GM19239 (cell line): ENCODE measurements around the gene LNPK.
"Not testable (repeated sequence)": the region's sequence is repeated elsewhere in the genome, so short reads cannot be mapped to it uniquely, and the experiment has no call there.

Experiments
- DNase-seq: peaks from one replicate; pipeline ENCODE4 v3.0.0; 2011; ENCODE audit warnings: low spot score; ENCODE audit not compliant: insufficient read length
- FAIRE-seq: peaks from 2 replicates; lab custom pipeline; 2011; peaks lifted over from hg19 to GRCh38; lab: Jason Lieb, UNC

LNPK gene

DNA sequence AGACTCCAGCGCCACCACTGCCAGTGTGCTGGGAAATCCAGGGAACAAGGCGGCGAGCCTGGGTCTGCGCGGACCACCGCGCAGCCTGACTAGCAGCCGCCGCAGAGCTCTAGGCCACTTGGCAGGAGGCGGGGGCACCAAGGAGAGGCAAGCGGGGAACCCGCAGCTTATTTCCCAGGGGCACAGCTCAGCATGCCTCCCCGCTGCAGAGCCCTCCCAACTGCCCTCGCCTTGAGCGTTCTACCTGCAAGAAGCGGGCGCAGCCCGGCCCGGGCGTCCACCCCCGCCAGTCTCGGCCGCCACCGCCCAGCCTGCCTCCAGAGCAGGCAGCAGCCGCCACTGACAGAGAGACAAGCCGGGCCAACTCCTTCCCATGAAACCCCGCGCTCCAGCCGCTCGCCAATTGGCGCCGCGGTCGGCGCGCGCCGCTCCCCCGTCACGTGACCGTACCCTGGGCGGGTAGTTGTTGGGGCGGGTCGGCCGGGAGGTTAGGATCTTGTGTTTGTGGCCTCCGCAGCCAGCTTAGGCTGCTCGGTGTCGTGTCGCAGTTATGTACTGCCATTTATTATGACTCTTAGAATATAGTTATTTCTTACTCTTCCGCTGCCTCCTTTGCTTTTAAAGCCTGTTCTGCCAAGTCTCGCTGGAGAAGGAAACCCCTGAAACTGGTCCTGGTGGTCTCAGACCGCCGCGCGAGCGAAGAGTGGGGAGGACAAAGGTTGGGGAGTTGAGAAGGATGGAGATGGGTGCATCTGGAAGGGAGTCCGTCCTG, at the start of gene LNPK:
LNPK (minus strand) TSS at position 352 of the 772 bp plus-strand sequence. CDS start 6,683 bp downstream, outside the sequence.
- peak; percentile 82 for DNase-seq
- FAIRE-seq = peak; percentile 97

GRCh38 chr2:176039375-176039774, 37.3 kb upstream of the LNPK start:
- FAIRE-seq (no peak), DNase-seq (no peak)

DNA sequence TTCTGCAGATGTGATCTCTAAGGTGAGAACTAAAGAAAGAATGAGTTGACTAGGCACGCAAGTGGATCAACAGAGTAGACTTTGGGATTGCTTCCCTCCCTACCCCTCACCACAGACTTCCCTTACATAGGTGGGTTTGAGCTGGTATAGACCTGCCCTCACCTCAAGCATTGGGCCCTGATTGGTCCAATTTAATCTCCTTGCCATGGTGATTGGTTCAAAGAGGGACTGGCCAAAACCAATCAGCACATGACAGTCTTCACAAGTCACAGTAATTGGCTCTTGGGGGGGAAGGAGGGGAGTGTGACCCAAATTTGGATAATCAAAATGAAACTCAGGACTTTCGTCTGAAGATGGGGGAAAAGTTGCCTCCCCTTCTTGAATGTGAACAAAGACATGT, 36.6 kb upstream of the LNPK start:
- no peak for FAIRE-seq

DNA sequence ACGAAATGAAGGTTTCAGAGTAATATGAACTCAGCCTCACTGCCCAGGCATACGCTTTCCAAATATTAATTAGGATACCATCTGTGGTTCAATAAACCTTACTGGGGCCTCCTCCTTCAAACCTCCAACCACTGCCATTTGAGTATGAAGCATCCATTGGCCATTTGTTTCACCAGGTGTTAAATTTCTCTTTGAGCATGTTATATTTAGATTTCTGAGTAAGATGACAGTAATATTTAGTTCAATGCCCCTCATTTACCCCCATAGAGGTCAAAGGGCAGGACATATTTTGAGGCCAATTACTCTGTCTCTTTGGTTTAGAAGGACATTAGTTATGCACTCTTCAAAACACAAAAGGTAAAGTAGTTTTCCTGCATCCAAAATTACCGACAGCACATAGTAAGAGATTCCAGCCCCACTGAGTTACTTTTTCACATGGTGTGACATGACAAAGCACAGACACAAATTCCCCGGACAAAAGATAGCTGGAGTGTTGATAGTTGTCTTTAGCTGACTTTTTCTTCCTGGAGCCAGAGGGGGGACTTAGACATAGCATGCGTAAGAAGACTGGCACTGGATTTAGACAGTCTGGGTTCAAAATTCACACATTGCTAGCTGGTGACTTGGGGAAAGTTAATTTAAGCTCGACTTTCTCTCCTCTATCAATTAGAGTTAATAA, 33.1 kb upstream of the LNPK start:
- DNase-seq (no peak), FAIRE-seq (no peak)

More for the DNA sequence above, 36.6 kb upstream of the LNPK start:
- no peak for DNase-seq

- DNase-seq = no peak
- no peak for FAIRE-seq
These were observed 25.7 kb upstream of the LNPK start for GRCh38 chr2:176027806-176028205.

GRCh38 chr2:176025932-176026331, 23.9 kb upstream of the LNPK start:
- no peak for FAIRE-seq
- DNase-seq = no peak

GRCh38 chr2:176024083-176024482, 22.0 kb upstream of the LNPK start:
- no peak for DNase-seq

DNA sequence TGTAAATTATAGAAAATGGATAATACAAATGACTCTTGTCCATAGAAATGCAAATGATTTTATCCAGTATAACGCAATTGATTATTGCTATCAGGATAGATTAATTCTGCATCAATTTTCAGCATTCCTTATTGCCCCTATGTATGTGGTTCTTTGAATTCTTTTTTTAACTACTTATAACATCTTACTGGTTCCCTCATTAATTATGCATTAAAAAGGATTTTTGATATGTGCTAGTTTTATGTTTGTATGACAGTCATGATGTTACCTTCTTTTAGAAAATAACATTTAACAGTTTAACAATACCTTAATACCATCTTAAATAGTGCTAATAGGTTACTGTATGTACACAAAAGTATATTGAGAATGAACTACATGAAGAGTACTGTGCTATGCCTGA, 20.0 kb upstream of the LNPK start:
- FAIRE-seq = no peak
- DNase-seq = no peak

More at GRCh38 chr2:176024083-176024482, 22.0 kb upstream of the LNPK start:
- FAIRE-seq = no peak

GRCh38 chr2:176020400-176020799, 18.3 kb upstream of the LNPK start:
- FAIRE-seq = no peak

DNA sequence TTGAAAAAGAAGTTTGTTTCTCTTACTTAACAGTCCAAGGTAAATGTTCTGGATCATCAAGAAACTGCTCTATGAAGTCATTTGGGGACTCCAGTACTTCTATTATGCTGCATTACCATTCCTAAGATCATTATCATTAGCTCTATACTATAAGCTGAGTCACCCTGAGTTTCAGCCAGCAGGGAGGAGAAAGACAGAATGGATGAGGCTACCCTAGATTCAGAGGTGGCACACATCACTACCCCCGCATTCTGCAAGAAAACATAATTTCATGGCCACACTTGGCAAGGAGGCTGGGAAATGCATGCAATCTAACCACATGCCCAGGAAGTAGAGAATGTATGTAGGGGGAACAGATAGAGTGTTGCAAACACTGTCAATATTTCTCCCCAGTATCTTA, 16.6 kb upstream of the LNPK start:
- DNase-seq (no peak), FAIRE-seq (no peak)

More at GRCh38 chr2:176020400-176020799, 18.3 kb upstream of the LNPK start:
- DNase-seq = no peak

DNA sequence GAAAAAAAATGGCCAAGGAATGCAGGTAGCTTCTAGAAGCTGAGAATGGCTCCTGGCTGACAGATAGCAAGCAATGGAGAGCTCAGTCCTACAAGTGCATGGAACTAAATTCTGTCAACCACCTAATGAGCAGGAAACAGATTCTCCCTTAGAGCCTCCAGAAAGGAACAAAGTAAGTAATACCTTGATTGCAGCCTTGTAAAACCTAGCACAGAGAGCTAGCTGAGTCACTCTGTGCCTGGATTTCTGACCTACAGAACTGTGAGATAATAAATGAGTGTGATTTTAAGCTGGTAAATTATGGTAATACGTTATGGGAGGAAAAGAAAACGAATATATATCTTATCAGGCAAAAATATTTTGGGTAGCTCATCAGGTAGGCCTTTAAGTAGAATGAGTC, 7.4 kb upstream of the LNPK start:
- no peak for FAIRE-seq
- DNase-seq = no peak

DNA sequence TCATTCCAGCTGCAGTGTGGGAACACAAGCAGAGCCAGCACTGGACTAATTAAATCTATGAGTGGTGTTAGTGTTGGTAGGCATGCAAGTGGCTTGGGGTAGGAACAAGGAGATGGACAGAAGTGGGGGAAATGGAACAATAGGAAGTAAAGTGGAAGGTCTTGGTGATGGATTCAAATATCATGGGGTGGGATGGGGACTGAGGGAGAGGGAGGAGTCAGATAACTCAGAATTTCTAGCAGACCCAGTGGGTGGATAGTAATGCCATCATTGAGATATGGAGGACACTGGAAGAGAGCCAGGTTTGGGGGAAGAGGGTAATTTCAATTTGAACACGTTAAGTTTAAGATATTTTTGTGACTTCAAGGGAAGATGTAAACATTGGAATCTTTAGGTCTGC, 2.9 kb upstream of the LNPK start:
- FAIRE-seq = no peak
- no peak for DNase-seq

DNA sequence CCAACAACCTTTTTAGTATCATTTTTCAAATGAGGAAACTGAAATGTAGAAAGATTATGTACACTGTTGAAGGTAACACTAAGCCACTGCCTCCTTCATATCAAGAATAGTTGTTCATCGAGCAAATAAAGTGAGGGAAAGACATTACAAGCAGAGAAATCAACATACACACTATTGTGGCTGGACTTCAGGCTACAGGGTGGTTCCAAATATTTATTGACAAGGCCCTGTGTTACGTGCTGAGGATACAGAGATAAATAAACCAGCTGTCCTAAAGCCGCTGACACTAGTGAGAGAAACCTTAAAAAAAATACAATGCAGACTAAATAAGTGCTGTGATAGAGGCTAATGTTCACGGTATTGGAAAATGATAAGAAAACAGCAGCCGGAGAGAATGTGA, 1.9 kb upstream of the LNPK start:
- DNase-seq (no peak), FAIRE-seq (no peak)

DNA sequence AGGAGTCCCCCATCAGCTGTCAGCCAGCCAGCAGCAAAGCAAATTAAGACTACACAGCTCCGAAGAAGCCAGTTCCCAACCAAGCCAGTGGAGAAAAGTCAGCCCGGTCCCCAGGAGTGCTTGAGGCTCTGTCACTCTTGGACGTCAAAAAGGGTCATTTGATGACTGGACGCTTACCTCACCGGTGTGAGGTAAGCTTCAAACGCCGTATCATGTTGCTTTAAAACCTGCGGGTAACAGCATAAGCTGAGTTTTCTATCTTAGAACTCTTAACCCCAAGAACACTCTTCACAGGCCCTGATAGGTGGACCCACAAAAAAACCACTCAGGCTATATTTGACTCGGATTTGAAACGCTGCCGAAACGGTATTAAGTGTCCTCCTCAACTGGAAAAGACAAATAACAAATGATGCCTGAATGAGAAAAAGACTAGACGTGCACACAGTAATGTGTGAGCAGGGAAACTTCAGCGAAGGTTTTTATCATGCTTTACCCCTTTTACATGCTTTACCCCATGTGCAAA, 682 bp upstream of the LNPK start:
- DNase-seq (no peak), FAIRE-seq (peak; percentile 68)

- peak; percentile 73 for FAIRE-seq
These were observed 669 bp downstream of the LNPK start for GRCh38 chr2:176001281-176001915.

DNA sequence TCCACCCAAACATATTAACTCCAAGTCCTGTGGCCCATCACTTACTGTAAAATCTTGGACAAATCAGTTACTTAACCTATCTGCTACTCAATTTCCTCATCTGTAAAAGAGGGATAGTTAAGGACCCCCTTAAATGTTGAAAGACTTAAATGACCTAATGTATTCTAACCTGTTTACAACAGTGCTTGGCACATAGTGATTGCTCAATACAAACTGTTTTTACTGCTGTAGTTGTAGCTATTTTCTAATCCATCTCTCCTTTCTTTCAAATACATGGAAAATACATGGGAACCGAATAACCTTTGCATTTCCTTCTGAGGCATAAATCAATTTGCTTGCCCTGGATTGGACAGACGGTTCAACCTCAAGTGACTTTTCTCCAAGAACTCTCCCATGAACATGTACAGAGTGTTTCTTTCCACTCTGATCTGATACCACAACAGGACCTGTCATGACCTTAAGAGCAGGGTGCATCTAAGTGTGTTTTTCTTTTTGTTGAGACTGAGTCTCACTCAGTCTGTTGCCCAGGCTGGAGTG, 2.7 kb downstream of the LNPK start:
- FAIRE-seq (no peak), DNase-seq (no peak)

More at GRCh38 chr2:176001281-176001915, 669 bp downstream of the LNPK start:
- peak; percentile 8 for DNase-seq

DNA sequence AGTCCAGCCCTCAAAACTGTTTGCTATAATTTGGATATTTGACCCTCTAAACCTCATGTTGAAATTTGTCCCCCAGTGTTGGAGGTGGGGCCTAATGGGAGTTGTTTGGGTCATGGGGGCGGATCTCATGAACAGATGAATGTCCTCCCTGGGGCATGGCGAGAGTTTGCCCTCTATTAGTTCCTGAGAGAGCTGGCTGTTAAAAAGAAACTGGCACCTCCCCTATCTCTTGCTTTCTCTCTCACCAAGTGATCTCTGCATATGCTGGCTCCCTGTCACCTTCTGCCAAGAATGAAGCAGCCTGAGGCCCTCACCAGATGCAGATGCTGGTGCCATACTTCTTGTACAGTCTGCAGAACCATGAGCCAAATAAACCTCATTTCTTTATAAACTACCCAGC, 12.0 kb downstream of the LNPK start:
- DNase-seq (no peak), FAIRE-seq (no peak)

GRCh38 chr2:175987126-175987525, 14.9 kb downstream of the LNPK start:
- not testable (repeated sequence) for FAIRE-seq, DNase-seq

DNA sequence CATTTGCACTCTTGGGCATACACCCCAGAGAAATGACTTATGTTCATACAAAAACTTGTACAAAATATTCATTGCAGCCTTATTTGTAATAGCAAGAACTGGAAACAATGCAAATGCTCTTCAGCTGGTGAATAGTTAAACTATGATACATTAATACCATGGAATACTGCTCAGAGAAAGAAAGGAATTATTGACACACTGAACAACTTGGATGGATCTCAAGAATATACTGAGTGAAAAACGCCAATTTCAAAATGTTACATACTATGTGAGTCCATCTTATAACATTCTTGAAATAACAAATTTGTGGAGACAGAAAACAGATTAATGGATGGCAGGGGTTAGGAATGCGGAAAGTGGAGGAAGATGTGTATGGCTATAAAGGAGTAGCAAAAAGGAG, 17.2 kb downstream of the LNPK start:
- FAIRE-seq (no peak), DNase-seq (no peak)

GRCh38 chr2:175981551-175981950, 20.5 kb downstream of the LNPK start:
- no peak for DNase-seq
- no peak for FAIRE-seq
